Measurements from ENCODE around the gene SRMS. TPM values are rescaled to one million over a fixed set of nuclear protein-coding genes. Genes with fewer than 3 reads are reported as not detected.

Gene SRMS
- total RNA-seq, 2 donors from 2014 or later: 0.32 to 0.49 TPM

- no peaks in the 10 kb centered on the region for H3K27me3 ChIP-seq
- intact Hi-C loops (cut with DNase I): no loop called here
- H3K4me3 ChIP-seq: no peak overlapping the region
- H3K4me1 ChIP-seq: peaks cover 9% of the 10 kb centered on the region
- no peak overlapping the region for H3K27ac ChIP-seq
- H3K36me3 ChIP-seq: no peaks in the 10 kb centered on the region
- TF ChIP-seq, protein P1, sequence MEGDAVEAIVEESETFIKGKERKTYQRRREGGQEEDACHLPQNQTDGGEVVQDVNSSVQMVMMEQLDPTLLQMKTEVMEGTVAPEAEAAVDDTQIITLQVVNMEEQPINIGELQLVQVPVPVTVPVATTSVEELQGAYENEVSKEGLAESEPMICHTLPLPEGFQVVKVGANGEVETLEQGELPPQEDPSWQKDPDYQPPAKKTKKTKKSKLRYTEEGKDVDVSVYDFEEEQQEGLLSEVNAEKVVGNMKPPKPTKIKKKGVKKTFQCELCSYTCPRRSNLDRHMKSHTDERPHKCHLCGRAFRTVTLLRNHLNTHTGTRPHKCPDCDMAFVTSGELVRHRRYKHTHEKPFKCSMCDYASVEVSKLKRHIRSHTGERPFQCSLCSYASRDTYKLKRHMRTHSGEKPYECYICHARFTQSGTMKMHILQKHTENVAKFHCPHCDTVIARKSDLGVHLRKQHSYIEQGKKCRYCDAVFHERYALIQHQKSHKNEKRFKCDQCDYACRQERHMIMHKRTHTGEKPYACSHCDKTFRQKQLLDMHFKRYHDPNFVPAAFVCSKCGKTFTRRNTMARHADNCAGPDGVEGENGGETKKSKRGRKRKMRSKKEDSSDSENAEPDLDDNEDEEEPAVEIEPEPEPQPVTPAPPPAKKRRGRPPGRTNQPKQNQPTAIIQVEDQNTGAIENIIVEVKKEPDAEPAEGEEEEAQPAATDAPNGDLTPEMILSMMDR (IDR thresholded peaks at IDR 0.05): no peak
- H3K9me3 ChIP-seq: no peaks in the 10 kb centered on the region
- H3K9ac ChIP-seq (ENCODE audit: low read depth in 2 of 2, low read length in 2 of 2): peak overlapping the region in 1 of 2 donors; percentile 78
- no peak for DNase-seq
Observed at GRCh38 chr20:63574829-63575743, 27.5 kb upstream of the SRMS start.

GRCh38 chr20:63574156-63574828, 26.7 kb upstream of the SRMS start, which contains the start of gene HELZ2:
Gene HELZ2, minus strand, starts transcription at chr20:63574239. Its CDS starts 1,854 bp downstream, at chr20:63572385.
- TF ChIP-seq, protein P1 (IDR thresholded peaks at IDR 0.05): no peak
- peaks cover 9% of the 10 kb centered on the region for H3K4me1 ChIP-seq
- H3K27ac ChIP-seq: peak within 1 kb of the TSS; percentile 64
- no peaks in the 10 kb centered on the region for H3K9me3 ChIP-seq
- no peaks in the 10 kb centered on the region for H3K36me3 ChIP-seq
- H3K9ac ChIP-seq (ENCODE audit: low read depth in 2 of 2, low read length in 2 of 2): peak within 1 kb of the TSS; percentile 76 to 86
- no peaks in the 10 kb centered on the region for H3K27me3 ChIP-seq
- DNase-seq: peak; percentile 86
- intact Hi-C loops (cut with DNase I): no loop called here
- peak within 1 kb of the TSS; percentile 79 for H3K4me3 ChIP-seq

- H3K27ac ChIP-seq: peak overlapping the region; percentile 64
- H3K9ac ChIP-seq (ENCODE audit: low read depth in 2 of 2, low read length in 2 of 2): peak overlapping the region; percentile 76 to 86
- TF ChIP-seq, protein P1 (IDR thresholded peaks at IDR 0.05): no peak
- intact Hi-C loops (cut with DNase I): no loop called here
- no peaks in the 10 kb centered on the region for H3K27me3 ChIP-seq
- peaks cover 9% of the 10 kb centered on the region for H3K4me1 ChIP-seq
- H3K36me3 ChIP-seq: no peaks in the 10 kb centered on the region
- H3K9me3 ChIP-seq: no peaks in the 10 kb centered on the region
- no peak for DNase-seq
- peak overlapping the region; percentile 79 for H3K4me3 ChIP-seq
Observed at GRCh38 chr20:63573647-63574131, 26.1 kb upstream of the SRMS start.

DNA sequence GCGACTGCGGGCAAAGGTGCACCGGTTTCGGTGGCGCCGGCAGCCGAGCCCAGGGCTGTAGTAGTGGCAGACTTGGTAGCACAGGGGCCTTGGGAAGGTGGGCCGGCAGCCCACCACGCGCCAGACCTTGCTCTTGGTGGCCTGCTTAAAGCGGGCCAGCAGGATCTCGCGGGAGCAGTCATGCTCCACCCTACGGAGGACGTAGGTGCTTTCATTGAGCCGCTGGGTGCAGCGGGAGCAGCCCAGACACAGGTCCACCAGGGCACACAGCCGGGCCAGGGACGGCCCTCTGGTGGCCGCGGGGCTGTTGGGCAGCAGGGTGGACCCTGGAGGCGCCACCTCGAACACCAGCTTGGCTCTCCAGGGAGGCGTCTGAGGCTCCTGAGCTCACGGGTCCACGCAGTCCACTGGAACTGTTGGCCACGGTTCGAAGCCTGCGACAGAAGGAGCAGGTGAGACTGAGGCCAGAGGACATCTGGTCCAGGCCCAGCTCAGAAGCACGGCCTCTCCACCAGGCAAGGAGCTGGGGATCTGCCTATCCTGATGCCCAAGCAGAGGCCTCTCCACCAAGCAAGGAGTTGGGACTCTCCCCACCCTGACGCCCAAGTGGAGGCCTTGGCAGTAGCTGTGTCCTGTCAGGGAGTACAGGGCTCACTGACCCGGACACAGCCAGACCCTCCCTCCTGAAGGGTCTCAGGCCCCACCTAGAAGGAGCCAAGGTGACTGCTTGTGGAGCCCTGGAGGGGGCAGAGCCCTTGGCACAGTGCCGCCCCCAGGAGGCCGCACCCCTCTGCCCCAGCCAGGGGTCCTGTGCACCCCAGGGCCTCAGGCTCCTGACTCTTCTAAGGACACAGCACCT, 25.5 kb upstream of the SRMS start:
- H3K36me3 ChIP-seq: no peaks in the 10 kb centered on the region
- no peaks in the 10 kb centered on the region for H3K27me3 ChIP-seq
- H3K27ac ChIP-seq: no peak overlapping the region
- TF ChIP-seq, protein P1 (IDR thresholded peaks at IDR 0.05): no peak
- no peaks in the 10 kb centered on the region for H3K9me3 ChIP-seq
- no peak for DNase-seq
- intact Hi-C loops (cut with DNase I): no loop called here
- H3K9ac ChIP-seq (ENCODE audit: low read depth in 2 of 2, low read length in 2 of 2): peak overlapping the region; percentile 76 to 86
- peaks cover 9% of the 10 kb centered on the region for H3K4me1 ChIP-seq
- H3K4me3 ChIP-seq: peak overlapping the region; percentile 79
